ENCODE data around the gene NMT1.

GRCh38 chr17:45121055-45121454 is 59.9 kb downstream of the NMT1 start:
- TF ChIP-seq, protein P1, sequence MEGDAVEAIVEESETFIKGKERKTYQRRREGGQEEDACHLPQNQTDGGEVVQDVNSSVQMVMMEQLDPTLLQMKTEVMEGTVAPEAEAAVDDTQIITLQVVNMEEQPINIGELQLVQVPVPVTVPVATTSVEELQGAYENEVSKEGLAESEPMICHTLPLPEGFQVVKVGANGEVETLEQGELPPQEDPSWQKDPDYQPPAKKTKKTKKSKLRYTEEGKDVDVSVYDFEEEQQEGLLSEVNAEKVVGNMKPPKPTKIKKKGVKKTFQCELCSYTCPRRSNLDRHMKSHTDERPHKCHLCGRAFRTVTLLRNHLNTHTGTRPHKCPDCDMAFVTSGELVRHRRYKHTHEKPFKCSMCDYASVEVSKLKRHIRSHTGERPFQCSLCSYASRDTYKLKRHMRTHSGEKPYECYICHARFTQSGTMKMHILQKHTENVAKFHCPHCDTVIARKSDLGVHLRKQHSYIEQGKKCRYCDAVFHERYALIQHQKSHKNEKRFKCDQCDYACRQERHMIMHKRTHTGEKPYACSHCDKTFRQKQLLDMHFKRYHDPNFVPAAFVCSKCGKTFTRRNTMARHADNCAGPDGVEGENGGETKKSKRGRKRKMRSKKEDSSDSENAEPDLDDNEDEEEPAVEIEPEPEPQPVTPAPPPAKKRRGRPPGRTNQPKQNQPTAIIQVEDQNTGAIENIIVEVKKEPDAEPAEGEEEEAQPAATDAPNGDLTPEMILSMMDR (IDR thresholded peaks at IDR 0.05) = no peak
- TF ChIP-seq POLR2A (IDR thresholded peaks at IDR 0.05) = no peak

Measured in prostate gland (tissue), 2 donors.